HEK293T (cell line): Measurements from ENCODE around the gene GNA12.

ENCODE experiments used
- CTCF ChIA-PET: fragments of 350-600 bp; formaldehyde crosslinking; extraction: SDS; loops from one replicate; lab custom pipeline; 2021; ENCODE audit warnings: antibody characterized with exemption, inconsistent platforms; lab: Yijun Ruan, JAX
- POLR2A ChIA-PET: fragments of 350-600 bp; formaldehyde crosslinking; extraction: SDS; loops from one replicate; lab custom pipeline; 2020; ENCODE audit warnings: antibody characterized with exemption, inconsistent platforms; lab: Yijun Ruan, JAX
- DNase-seq: peaks from one replicate; pipeline ENCODE4 v3.0.0; 2012; ENCODE audit warnings: mixed read lengths; ENCODE audit errors: extremely low spot score
- ARNT ChIP-seq: fragments of 450-650 bp; IDR thresholded peaks from 2 replicates; pipeline ENCODE4 v1.6.1; 2017; ENCODE audit warnings: mild to moderate bottlenecking
- BHLHE40 ChIP-seq: fragments of 450-650 bp; IDR thresholded peaks from 2 replicates; pipeline ENCODE4 v1.6.1; 2016; ENCODE audit warnings: mild to moderate bottlenecking, moderate library complexity, borderline replicate concordance
- CTBP1 ChIP-seq: fragments of 450-650 bp; IDR thresholded peaks from 2 replicates; pipeline ENCODE4 v1.6.1; 2016; ENCODE audit warnings: borderline replicate concordance
- ELF4 ChIP-seq: fragments of 450-650 bp; IDR thresholded peaks from 2 replicates; pipeline ENCODE4 v1.6.1; 2017; ENCODE audit warnings: antibody characterized with exemption
- FOXA1 ChIP-seq: fragments of 450-650 bp; IDR thresholded peaks from 2 replicates; pipeline ENCODE4 v1.6.1; 2016; ENCODE audit warnings: mild to moderate bottlenecking
- FOXK2 ChIP-seq: fragments of 450-650 bp; IDR thresholded peaks from 2 replicates; pipeline ENCODE4 v1.6.1; 2016; ENCODE audit warnings: mild to moderate bottlenecking
- FOXM1 ChIP-seq: fragments of 450-650 bp; IDR thresholded peaks from 2 replicates; pipeline ENCODE4 v1.6.1; 2017; ENCODE audit warnings: mild to moderate bottlenecking, borderline replicate concordance
- HDGF ChIP-seq: fragments of 450-650 bp; IDR thresholded peaks from 2 replicates; pipeline ENCODE4 v1.6.1; 2017; ENCODE audit warnings: antibody characterized with exemption, borderline replicate concordance
- L3MBTL2 ChIP-seq: fragments of 450-650 bp; conservative IDR thresholded peaks from 2 replicates; pipeline ENCODE4 v1.6.1; 2016; ENCODE audit warnings: mild to moderate bottlenecking
- LEF1 ChIP-seq: fragments of 450-650 bp; IDR thresholded peaks from 2 replicates; pipeline ENCODE4 v1.6.1; 2017; ENCODE audit warnings: mild to moderate bottlenecking, borderline replicate concordance
- NFRKB ChIP-seq: fragments of 450-650 bp; IDR thresholded peaks from 2 replicates; pipeline ENCODE4 v1.6.1; 2016; ENCODE audit warnings: mild to moderate bottlenecking, moderate library complexity
- PKNOX1 ChIP-seq: fragments of 450-650 bp; IDR thresholded peaks from 2 replicates; pipeline ENCODE4 v1.6.1; 2016
- SP1 ChIP-seq: fragments of 450-650 bp; IDR thresholded peaks from 2 replicates; pipeline ENCODE4 v1.6.1; 2017
- SUZ12 ChIP-seq: fragments of 450-650 bp; IDR thresholded peaks from 2 replicates; pipeline ENCODE4 v1.6.1; 2016; ENCODE audit warnings: mild to moderate bottlenecking
- TARDBP ChIP-seq: fragments of 450-650 bp; IDR thresholded peaks from 2 replicates; pipeline ENCODE4 v1.6.1; 2016
- ZNF384 ChIP-seq: fragments of 450-650 bp; IDR thresholded peaks from 2 replicates; pipeline ENCODE4 v1.6.1; 2016

GNA12 gene

GRCh38 chr7:2851497-2851896 is 7.4 kb upstream of the GNA12 start:
- TF ChIP-seq FOXM1 (no peak), LEF1 (no peak), L3MBTL2 (no peak), CTBP1 (no peak), NFRKB (no peak), BHLHE40 (no peak), SP1 (no peak), FOXA1 (no peak), TARDBP (no peak), FOXK2 (no peak), ZNF384 (no peak)
- ChIA-PET CTCF (no interaction called here), POLR2A (no interaction called here)
- DNase-seq = no peak

- no peak for DNase-seq
- ChIA-PET POLR2A (no interaction called here), CTCF (no interaction called here)
- TF ChIP-seq PKNOX1 (no peak), ELF4 (no peak), CTBP1 (no peak), TARDBP (no peak), ZNF384 (no peak), SP1 (no peak), NFRKB (no peak), HDGF (no peak), L3MBTL2 (no peak), ARNT (no peak), BHLHE40 (no peak), FOXM1 (no peak)
These were observed 6.0 kb upstream of the GNA12 start for GRCh38 chr7:2849941-2850766.

- no peak for DNase-seq
- ChIA-PET CTCF (interaction anchor here (0.8 kb wide), 1 partner anchor 21 kb away, joined by 3 read pairs; no protein-coding TSS in a partner anchor), POLR2A (no interaction called here)
- TF ChIP-seq CTBP1 = no peak
- no peak for TF ChIP-seq FOXK2
- no peak for TF ChIP-seq NFRKB
- TF ChIP-seq FOXA1 = no peak
These were observed 1.0 kb upstream of the GNA12 start for GRCh38 chr7:2845034-2845592.

GRCh38 chr7:2843711-2844152 is 376 bp downstream of the GNA12 start:
- TF ChIP-seq FOXA1 = no peak
- no peak for TF ChIP-seq SUZ12
- no peak for TF ChIP-seq BHLHE40
- no peak for TF ChIP-seq FOXK2
- TF ChIP-seq PKNOX1 = no peak
- TF ChIP-seq TARDBP = no peak
- TF ChIP-seq SP1 = no peak
- TF ChIP-seq ZNF384 = no peak
- TF ChIP-seq HDGF = no peak
- no peak for TF ChIP-seq NFRKB
- no peak for TF ChIP-seq CTBP1
- TF ChIP-seq ELF4 = no peak
- ChIA-PET CTCF (no interaction called here), POLR2A (interaction anchor here (1.0 kb wide), 1 partner anchor 23 kb away, joined by 5 read pairs; no protein-coding TSS in a partner anchor)
- peak; percentile 50 for DNase-seq

- ChIA-PET POLR2A (interaction anchor here (1.0 kb wide), 1 partner anchor 22 kb away, joined by 5 read pairs; no protein-coding TSS in a partner anchor), CTCF (no interaction called here)
- TF ChIP-seq PKNOX1 (no peak), BHLHE40 (no peak), SUZ12 (no peak), L3MBTL2 (no peak), ARNT (no peak)
- DNase-seq = no peak
These were observed 870 bp downstream of the GNA12 start for GRCh38 chr7:2843191-2843685.

- TF ChIP-seq ELF4 = no peak
- TF ChIP-seq FOXM1 = no peak
- no peak for TF ChIP-seq SUZ12
- TF ChIP-seq CTBP1 = no peak
- no peak for TF ChIP-seq FOXA1
- no peak for TF ChIP-seq PKNOX1
- TF ChIP-seq L3MBTL2 = no peak
- no peak for TF ChIP-seq TARDBP
- no peak for TF ChIP-seq FOXK2
- no peak for TF ChIP-seq LEF1
- TF ChIP-seq ARNT = no peak
- no peak for TF ChIP-seq ZNF384
- no peak for TF ChIP-seq HDGF
- no peak for TF ChIP-seq BHLHE40
- TF ChIP-seq SP1 = no peak
- no peak for TF ChIP-seq NFRKB
These were observed 2.2 kb downstream of the GNA12 start for GRCh38 chr7:2841907-2842306.

More at GRCh38 chr7:2841907-2842306, 2.2 kb downstream of the GNA12 start:
- ChIA-PET POLR2A (interaction anchor here (1.0 kb wide), 1 partner anchor 10 kb away, joined by 3 read pairs; no protein-coding TSS in a partner anchor), CTCF (no interaction called here)
- no peak for DNase-seq
